Breast epithelium (tissue), 4 donors: ENCODE data around the gene PCDH9. TPM values are rescaled to one million over a fixed set of nuclear protein-coding genes. Genes with fewer than 3 reads are reported as not detected.

Source experiments
- DNase-seq, 2 donors: peaks; one replicate each; pipeline ENCODE4 v3.0.0-alpha.2; 2019; ENCODE audit warnings: low spot score in 2 of 2
- H3K27ac ChIP-seq, 2 donors: fragments of 200-600 bp; sonication (generic) in 1 of 2; one replicate each; pipeline ENCODE4 v1.5.1; 2016 to 2019; ENCODE audit warnings: mild to moderate bottlenecking in 1 of 2
- H3K27me3 ChIP-seq, 2 donors: fragments of 200-600 bp; sonication (generic) in 1 of 2; one replicate each; pipeline versions ENCODE4 v1.5.1 to v1.6.0; 2017 to 2019; ENCODE audit warnings: control low read depth in 1 of 2, mild to moderate bottlenecking in 1 of 2
- H3K36me3 ChIP-seq: fragments of 200-600 bp; one replicate; pipeline ENCODE4 v1.5.1; 2019
- H3K4me1 ChIP-seq, 2 donors: fragments of 200-600 bp; sonication (generic); one replicate each; pipeline ENCODE4 v1.5.1; 2016 to 2019; ENCODE audit warnings: control low read depth in 1 of 2
- H3K4me3 ChIP-seq, 3 donors: fragments of 200-600 bp; sonication (generic); 1 replicate in 2 of 3; 2 replicates in 1 of 3; pipeline ENCODE4 v1.5.1; 2016 to 2019; ENCODE audit warnings: mild to moderate bottlenecking in 3 of 3, moderate library complexity in 2 of 3
- H3K9me3 ChIP-seq, 2 donors: fragments of 200-600 bp; sonication (generic) in 1 of 2; one replicate each; pipeline ENCODE4 v1.5.1; 2016 to 2019; ENCODE audit warnings: control low read depth in 1 of 2
- POLR2A ChIP-seq: fragments of 450-650 bp; IDR thresholded peaks from one replicate; pipeline ENCODE4 v1.6.1; 2016; ENCODE audit warnings: antibody characterized with exemption, mild to moderate bottlenecking, moderate library complexity
- POLR2AphosphoS5 ChIP-seq, 3 donors: sonication (generic); formaldehyde crosslinking; IDR thresholded peaks; one replicate each; pipeline ENCODE4 v1.6.1; 2017; ENCODE audit warnings: antibody characterized with exemption in 3 of 3
- intact Hi-C: fragments of 100-400 bp; cut with DNase I; formaldehyde crosslinking; loops from one replicate; pipeline ENCODE4 v1.15.1; 2023; ENCODE audit warnings: low total_unique reads
- total RNA-seq, 3 donors: library from RNA; depleted of rRNA; stranded (reverse); fragments of >200 nt; gene quantifications; one replicate each; pipeline ENCODE4 v1.1.0, GENCODE V29; 2016
- TF ChIP-seq, protein P1 (sequence below), 3 donors: fragments of 450-650 bp; IDR thresholded peaks; one replicate each; pipeline ENCODE4 v1.5.1; 2016 to 2017; ENCODE audit warnings: antibody characterized with exemption in 3 of 3, mild to moderate bottlenecking in 3 of 3, moderate library complexity in 3 of 3

Gene PCDH9
- total RNA-seq, 3 donors from 2014 or later, result 0.98 to 26.7 (median 3.7) TPM

DNA sequence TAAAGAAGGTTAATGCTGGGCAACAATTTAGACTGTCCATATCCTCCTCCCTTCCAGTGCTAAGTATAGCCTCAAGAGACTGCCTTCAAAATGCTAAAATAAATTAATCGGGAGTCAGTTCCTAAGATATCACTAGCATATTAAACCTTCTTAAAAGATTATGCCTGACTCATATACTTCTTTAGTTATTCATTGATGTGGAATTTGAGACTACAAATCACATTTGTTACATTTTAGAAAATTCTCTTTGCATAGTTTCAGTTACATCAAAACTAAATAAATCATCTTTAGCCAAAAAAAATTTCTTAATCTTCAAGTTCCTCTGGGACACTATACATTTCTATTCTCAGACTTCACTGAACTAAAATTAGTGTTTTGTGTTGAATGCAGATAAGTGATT lies 769.1 kb downstream of the PCDH9 start:
- H3K9me3 ChIP-seq, result no peaks in the 10 kb centered on the region
- H3K4me3 ChIP-seq, result no peak overlapping the region
- intact Hi-C loops, result no loop called here
- no peak overlapping the region for H3K27ac ChIP-seq
- no peaks in the 10 kb centered on the region for H3K27me3 ChIP-seq
- H3K36me3 ChIP-seq, result no peaks in the 10 kb centered on the region
- no peak for TF ChIP-seq POLR2AphosphoS5 (IDR thresholded peaks at IDR 0.05)
- TF ChIP-seq, protein P1, sequence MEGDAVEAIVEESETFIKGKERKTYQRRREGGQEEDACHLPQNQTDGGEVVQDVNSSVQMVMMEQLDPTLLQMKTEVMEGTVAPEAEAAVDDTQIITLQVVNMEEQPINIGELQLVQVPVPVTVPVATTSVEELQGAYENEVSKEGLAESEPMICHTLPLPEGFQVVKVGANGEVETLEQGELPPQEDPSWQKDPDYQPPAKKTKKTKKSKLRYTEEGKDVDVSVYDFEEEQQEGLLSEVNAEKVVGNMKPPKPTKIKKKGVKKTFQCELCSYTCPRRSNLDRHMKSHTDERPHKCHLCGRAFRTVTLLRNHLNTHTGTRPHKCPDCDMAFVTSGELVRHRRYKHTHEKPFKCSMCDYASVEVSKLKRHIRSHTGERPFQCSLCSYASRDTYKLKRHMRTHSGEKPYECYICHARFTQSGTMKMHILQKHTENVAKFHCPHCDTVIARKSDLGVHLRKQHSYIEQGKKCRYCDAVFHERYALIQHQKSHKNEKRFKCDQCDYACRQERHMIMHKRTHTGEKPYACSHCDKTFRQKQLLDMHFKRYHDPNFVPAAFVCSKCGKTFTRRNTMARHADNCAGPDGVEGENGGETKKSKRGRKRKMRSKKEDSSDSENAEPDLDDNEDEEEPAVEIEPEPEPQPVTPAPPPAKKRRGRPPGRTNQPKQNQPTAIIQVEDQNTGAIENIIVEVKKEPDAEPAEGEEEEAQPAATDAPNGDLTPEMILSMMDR (IDR thresholded peaks at IDR 0.05), result no peak
- no peak for TF ChIP-seq POLR2A
- no peaks in the 10 kb centered on the region for H3K4me1 ChIP-seq
- DNase-seq, result no peak

DNA sequence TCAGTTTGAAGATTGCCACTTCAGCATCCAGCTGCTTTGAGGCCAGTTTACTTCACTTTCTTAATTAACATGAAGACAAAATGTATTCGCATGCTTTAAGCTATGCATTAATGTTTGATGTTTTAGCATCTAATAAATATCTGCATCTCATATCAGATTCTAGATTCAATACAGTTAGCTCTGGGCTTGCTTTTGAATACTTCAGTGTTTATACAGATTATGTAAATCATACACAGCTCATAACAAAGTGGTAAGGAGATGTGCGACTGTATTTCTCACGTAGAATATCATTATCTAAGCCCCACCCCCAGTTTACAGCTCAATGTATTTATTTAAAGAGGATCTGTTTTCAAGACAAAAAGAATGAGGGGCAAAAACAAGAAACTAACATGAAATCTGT lies 770.5 kb downstream of the PCDH9 start:
- H3K4me1 ChIP-seq, result no peaks in the 10 kb centered on the region
- H3K27me3 ChIP-seq, result no peaks in the 10 kb centered on the region
- intact Hi-C loops, result no loop called here
- no peak overlapping the region for H3K27ac ChIP-seq
- H3K9me3 ChIP-seq, result no peaks in the 10 kb centered on the region
- no peaks in the 10 kb centered on the region for H3K36me3 ChIP-seq
- H3K4me3 ChIP-seq, result no peak overlapping the region
- TF ChIP-seq POLR2AphosphoS5 (IDR thresholded peaks at IDR 0.05) (no peak), POLR2A (no peak)
- TF ChIP-seq, protein P1 (IDR thresholded peaks at IDR 0.05), result no peak
- DNase-seq, result no peak

DNA sequence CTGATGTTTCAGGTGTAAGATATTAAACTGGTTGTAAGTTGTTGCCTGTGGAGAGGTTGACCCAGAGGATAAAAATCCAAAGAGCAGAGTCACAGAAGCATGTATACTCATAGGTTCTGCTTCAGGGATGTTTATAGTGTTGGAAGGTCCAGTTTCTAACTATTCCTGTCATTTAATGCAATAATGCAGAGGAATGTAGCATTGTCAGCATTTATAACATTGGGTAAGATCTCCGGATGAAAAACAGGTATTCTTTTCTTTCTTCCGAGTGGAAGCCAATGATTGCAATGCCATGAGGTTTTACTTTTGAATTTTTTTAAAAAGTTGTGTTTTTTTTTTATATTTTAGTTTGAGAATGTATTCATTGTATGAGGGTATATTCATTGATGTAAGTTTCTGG lies 771.0 kb downstream of the PCDH9 start:
- intact Hi-C loops, result no loop called here
- H3K27me3 ChIP-seq, result no peaks in the 10 kb centered on the region
- no peak for DNase-seq

DNA sequence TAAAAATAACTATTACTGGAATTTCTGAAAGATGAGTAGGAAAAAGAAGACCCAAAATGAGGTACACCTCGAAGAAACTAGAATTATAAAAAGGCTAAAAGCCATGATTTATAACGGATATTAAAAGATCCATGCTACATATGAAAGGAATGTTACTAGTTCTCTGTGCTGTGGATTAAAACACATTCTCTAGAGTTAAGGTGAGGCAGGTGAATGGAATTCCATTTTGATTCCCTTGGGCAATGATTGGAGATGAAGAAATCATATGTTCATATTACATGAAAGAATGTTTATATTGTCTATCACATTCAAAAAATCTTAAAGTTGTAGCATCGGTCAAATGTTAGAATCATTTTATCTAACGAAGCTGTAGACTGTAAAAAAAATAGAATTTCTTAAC lies 783.7 kb downstream of the PCDH9 start:
- TF ChIP-seq, protein P1 (IDR thresholded peaks at IDR 0.05), result no peak
- TF ChIP-seq POLR2AphosphoS5 (IDR thresholded peaks at IDR 0.05) (no peak), POLR2A (no peak)
- Histone ChIP-seq H3K9me3 (no peaks in the 10 kb centered on the region), H3K36me3 (no peaks in the 10 kb centered on the region), H3K4me1 (no peaks in the 10 kb centered on the region), H3K27me3 (no peaks in the 10 kb centered on the region), H3K4me3 (no peak overlapping the region), H3K27ac (no peak overlapping the region)
- intact Hi-C loops, result loop anchor here (10.0 kb wide), 1 partner anchor 1292 kb away; no protein-coding TSS in a partner anchor
- no peak for DNase-seq

More for the DNA sequence above, 771.0 kb downstream of the PCDH9 start:
- H3K9me3 ChIP-seq, result no peaks in the 10 kb centered on the region
- H3K27ac ChIP-seq, result no peak overlapping the region
- TF ChIP-seq POLR2A, result no peak
- TF ChIP-seq, protein P1 (IDR thresholded peaks at IDR 0.05), result no peak
- no peak for TF ChIP-seq POLR2AphosphoS5 (IDR thresholded peaks at IDR 0.05)
- no peaks in the 10 kb centered on the region for H3K4me1 ChIP-seq
- H3K36me3 ChIP-seq, result no peaks in the 10 kb centered on the region
- no peak overlapping the region for H3K4me3 ChIP-seq

DNA sequence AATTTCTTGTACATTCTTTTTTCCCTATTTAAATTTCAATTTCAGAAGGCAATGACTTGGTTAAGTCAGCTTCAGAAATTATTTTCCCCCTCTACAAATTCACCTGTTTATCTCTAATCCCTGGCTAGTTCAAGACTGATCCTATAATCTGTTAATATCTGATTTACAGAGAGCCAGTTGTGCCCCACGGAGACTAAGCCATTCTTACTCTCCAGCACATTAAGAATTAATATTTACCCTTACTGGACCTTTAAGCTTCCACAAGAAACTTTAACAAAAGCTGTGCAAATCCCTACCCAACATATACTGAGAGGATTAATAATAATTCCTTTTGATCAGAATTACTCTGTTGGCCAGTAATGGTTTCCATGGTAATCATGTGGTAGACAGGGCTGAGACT lies 786.2 kb downstream of the PCDH9 start:
- intact Hi-C loops, result loop anchor here (10.0 kb wide), 1 partner anchor 1289 kb away; no protein-coding TSS in a partner anchor
- TF ChIP-seq, protein P1 (IDR thresholded peaks at IDR 0.05), result no peak
- TF ChIP-seq POLR2AphosphoS5 (IDR thresholded peaks at IDR 0.05) (no peak), POLR2A (no peak)
- H3K27me3 ChIP-seq, result no peaks in the 10 kb centered on the region
- no peaks in the 10 kb centered on the region for H3K36me3 ChIP-seq
- no peaks in the 10 kb centered on the region for H3K4me1 ChIP-seq
- no peak overlapping the region for H3K27ac ChIP-seq
- DNase-seq, result no peak
- no peaks in the 10 kb centered on the region for H3K9me3 ChIP-seq
- no peak overlapping the region for H3K4me3 ChIP-seq
